Breast epithelium (tissue), 4 donors: Measurements from ENCODE around the gene MDK. TPM values are rescaled to one million over a fixed set of nuclear protein-coding genes. Genes with fewer than 3 reads are reported as not detected.

ENCODE experiments used
- DNase-seq, 2 donors: peaks; one replicate each; pipeline ENCODE4 v3.0.0-alpha.2; 2019; ENCODE audit warnings: low spot score in 2 of 2
- H3K27ac ChIP-seq, 2 donors: fragments of 200-600 bp; sonication (generic) in 1 of 2; one replicate each; pipeline ENCODE4 v1.5.1; 2016 to 2019; ENCODE audit warnings: mild to moderate bottlenecking in 1 of 2
- H3K27me3 ChIP-seq, 2 donors: fragments of 200-600 bp; sonication (generic) in 1 of 2; one replicate each; pipeline versions ENCODE4 v1.5.1 to v1.6.0; 2017 to 2019; ENCODE audit warnings: control low read depth in 1 of 2, mild to moderate bottlenecking in 1 of 2
- H3K36me3 ChIP-seq: fragments of 200-600 bp; one replicate; pipeline ENCODE4 v1.5.1; 2019
- H3K4me1 ChIP-seq, 2 donors: fragments of 200-600 bp; sonication (generic); one replicate each; pipeline ENCODE4 v1.5.1; 2016 to 2019; ENCODE audit warnings: control low read depth in 1 of 2
- H3K4me3 ChIP-seq, 3 donors: fragments of 200-600 bp; sonication (generic); 1 replicate in 2 of 3; 2 replicates in 1 of 3; pipeline ENCODE4 v1.5.1; 2016 to 2019; ENCODE audit warnings: mild to moderate bottlenecking in 3 of 3, moderate library complexity in 2 of 3
- H3K9me3 ChIP-seq, 2 donors: fragments of 200-600 bp; sonication (generic) in 1 of 2; one replicate each; pipeline ENCODE4 v1.5.1; 2016 to 2019; ENCODE audit warnings: control low read depth in 1 of 2
- CTCF ChIP-seq, 3 donors: fragments of 450-650 bp; IDR thresholded peaks; one replicate each; pipeline ENCODE4 v1.5.1; 2016 to 2017; ENCODE audit warnings: antibody characterized with exemption in 3 of 3, mild to moderate bottlenecking in 3 of 3, moderate library complexity in 3 of 3
- POLR2A ChIP-seq: fragments of 450-650 bp; IDR thresholded peaks from one replicate; pipeline ENCODE4 v1.6.1; 2016; ENCODE audit warnings: antibody characterized with exemption, mild to moderate bottlenecking, moderate library complexity
- POLR2AphosphoS5 ChIP-seq, 3 donors: sonication (generic); formaldehyde crosslinking; IDR thresholded peaks; one replicate each; pipeline ENCODE4 v1.6.1; 2017; ENCODE audit warnings: antibody characterized with exemption in 3 of 3
- intact Hi-C: fragments of 100-400 bp; cut with DNase I; formaldehyde crosslinking; loops from one replicate; pipeline ENCODE4 v1.15.1; 2023; ENCODE audit warnings: low total_unique reads
- total RNA-seq, 3 donors: library from RNA; depleted of rRNA; stranded (reverse); fragments of >200 nt; gene quantifications; one replicate each; pipeline ENCODE4 v1.1.0, GENCODE V29; 2016

Gene MDK
- total RNA-seq, 3 donors from 2014 or later: 20.5 to 115 (median 54.7) TPM

- Histone ChIP-seq H3K9me3 (no peaks in the 10 kb centered on the region), H3K4me1 (peaks cover 0 to 5% of the 10 kb centered on the region in 2 donors), H3K36me3 (no peaks in the 10 kb centered on the region), H3K27me3 (peaks cover 3 to 6% of the 10 kb centered on the region in 2 donors), H3K4me3 (peak overlapping the region in 2 of 3 donors; percentile 75 to 81), H3K27ac (no peak overlapping the region)
- intact Hi-C loops: loop anchor here (2.0 to 10.0 kb wide), 2 partner anchors 74 to 152 kb away; no protein-coding TSS in a partner anchor
- no peak for DNase-seq
- no peak for TF ChIP-seq POLR2AphosphoS5 (IDR thresholded peaks at IDR 0.05)
- peak in 1 of 3 donors; percentile 35 for TF ChIP-seq CTCF (IDR thresholded peaks at IDR 0.05)
Measured at GRCh38 chr11:46382646-46383403, 1.4 kb downstream of the MDK start.

- Histone ChIP-seq H3K9me3 (no peaks in the 10 kb centered on the region), H3K36me3 (no peaks in the 10 kb centered on the region), H3K4me1 (peaks cover 0 to 5% of the 10 kb centered on the region in 2 donors), H3K4me3 (no peak overlapping the region), H3K27me3 (peaks cover 3 to 11% of the 10 kb centered on the region in 2 donors), H3K27ac (no peak overlapping the region)
- intact Hi-C loops: loop anchor here (2.0 to 10.0 kb wide), 2 partner anchors 73 to 151 kb away; no protein-coding TSS in a partner anchor
- TF ChIP-seq POLR2A (no peak), POLR2AphosphoS5 (IDR thresholded peaks at IDR 0.05) (no peak), CTCF (IDR thresholded peaks at IDR 0.05) (no peak)
- DNase-seq: no peak
Measured at GRCh38 chr11:46383404-46383758, 1.9 kb downstream of the MDK start.

- H3K27me3 ChIP-seq: peaks cover 3 to 19% of the 10 kb centered on the region in 2 donors
- intact Hi-C loops: loop anchor here (2.0 to 10.0 kb wide), 2 partner anchors 73 to 151 kb away; no protein-coding TSS in a partner anchor
Measured at GRCh38 chr11:46383974-46384701, 2.7 kb downstream of the MDK start.

GRCh38 chr11:46385169-46386004 is 3.9 kb downstream of the MDK start:
- no peak for TF ChIP-seq POLR2A
- no peak for TF ChIP-seq POLR2AphosphoS5 (IDR thresholded peaks at IDR 0.05)
- Histone ChIP-seq H3K4me3 (no peak overlapping the region), H3K27ac (no peak overlapping the region), H3K27me3 (peaks cover 12 to 31% of the 10 kb centered on the region in 2 donors), H3K9me3 (no peaks in the 10 kb centered on the region), H3K36me3 (no peaks in the 10 kb centered on the region), H3K4me1 (peaks cover 12 to 14% of the 10 kb centered on the region in 2 donors)
- intact Hi-C loops: loop anchor here (10.0 kb wide), 1 partner anchor 149 kb away; no protein-coding TSS in a partner anchor
- no peak for DNase-seq

More at GRCh38 chr11:46383974-46384701, 2.7 kb downstream of the MDK start:
- no peak for TF ChIP-seq POLR2A
- TF ChIP-seq POLR2AphosphoS5 (IDR thresholded peaks at IDR 0.05): no peak
- TF ChIP-seq CTCF (IDR thresholded peaks at IDR 0.05): no peak
- Histone ChIP-seq H3K4me3 (no peak overlapping the region), H3K9me3 (no peaks in the 10 kb centered on the region), H3K27ac (no peak overlapping the region), H3K36me3 (no peaks in the 10 kb centered on the region), H3K4me1 (peaks cover under 1 to 5% of the 10 kb centered on the region in 2 donors)
- DNase-seq: no peak

- intact Hi-C loops: loop anchor here (10.0 kb wide), 1 partner anchor 149 kb away; no protein-coding TSS in a partner anchor
- DNase-seq: no peak
- TF ChIP-seq POLR2A: no peak
- no peak for TF ChIP-seq CTCF (IDR thresholded peaks at IDR 0.05)
- TF ChIP-seq POLR2AphosphoS5 (IDR thresholded peaks at IDR 0.05): no peak
- no peak overlapping the region for H3K27ac ChIP-seq
- no peaks in the 10 kb centered on the region for H3K36me3 ChIP-seq
- H3K27me3 ChIP-seq: peaks cover 19 to 38% of the 10 kb centered on the region in 2 donors
- no peak overlapping the region for H3K4me3 ChIP-seq
- peaks cover 14 to 17% of the 10 kb centered on the region in 2 donors for H3K4me1 ChIP-seq
- H3K9me3 ChIP-seq: no peaks in the 10 kb centered on the region
Measured at GRCh38 chr11:46386005-46386578, 4.6 kb downstream of the MDK start.
